GM19240 (cell line): Measurements from ENCODE around the gene ARHGAP22.

Experiments
- DNase-seq: peaks from one replicate; pipeline ENCODE4 v3.0.0; 2011; ENCODE audit warnings: low spot score; ENCODE audit not compliant: insufficient read length

Gene ARHGAP22

GRCh38 chr10:48634198-48634983 is 29.5 kb upstream of the ARHGAP22 start:
- DNase-seq = no peak

- no peak for DNase-seq
These were observed 28.7 kb upstream of the ARHGAP22 start for GRCh38 chr10:48633381-48634197.

- DNase-seq = no peak
These were observed 27.3 kb upstream of the ARHGAP22 start for GRCh38 chr10:48632166-48632565.

GRCh38 chr10:48627984-48628609 is 23.2 kb upstream of the ARHGAP22 start:
- DNase-seq = no peak

DNA sequence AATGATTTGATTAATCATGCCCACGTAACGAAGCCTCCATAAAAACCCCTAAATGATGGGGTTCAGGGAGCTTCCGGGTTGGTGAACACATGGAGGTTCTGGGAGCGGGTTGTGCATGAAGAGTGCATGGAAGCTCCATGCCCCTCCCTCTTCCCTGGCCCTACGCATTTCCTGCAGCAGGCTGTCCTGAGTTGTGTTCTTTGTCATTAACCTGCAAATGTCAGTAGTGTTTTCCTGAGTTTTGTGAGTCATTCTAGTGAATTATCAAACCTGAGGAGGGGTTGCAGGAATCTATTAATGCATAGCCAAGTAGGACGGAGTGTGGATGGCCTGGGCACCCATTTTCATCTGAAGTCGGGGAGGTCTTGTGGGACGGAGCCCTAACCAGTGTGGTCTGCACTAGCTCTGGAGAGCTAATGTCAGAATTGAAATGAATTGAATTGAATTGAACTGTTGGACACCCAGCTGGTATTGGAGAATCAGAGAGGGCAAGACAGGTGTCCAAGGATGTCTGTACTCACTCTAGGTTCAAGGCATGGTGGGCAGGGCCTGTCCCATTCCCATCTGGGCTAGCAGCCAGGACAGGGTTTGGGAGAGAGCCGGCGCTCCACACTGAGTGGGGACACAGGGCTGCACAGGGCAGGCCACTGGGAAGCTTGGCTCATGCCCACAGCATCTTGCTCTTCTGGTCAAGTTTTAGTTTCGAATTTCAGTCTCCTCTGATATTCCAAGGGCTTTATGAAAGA is 22.3 kb upstream of the ARHGAP22 start:
- DNase-seq = no peak

DNA sequence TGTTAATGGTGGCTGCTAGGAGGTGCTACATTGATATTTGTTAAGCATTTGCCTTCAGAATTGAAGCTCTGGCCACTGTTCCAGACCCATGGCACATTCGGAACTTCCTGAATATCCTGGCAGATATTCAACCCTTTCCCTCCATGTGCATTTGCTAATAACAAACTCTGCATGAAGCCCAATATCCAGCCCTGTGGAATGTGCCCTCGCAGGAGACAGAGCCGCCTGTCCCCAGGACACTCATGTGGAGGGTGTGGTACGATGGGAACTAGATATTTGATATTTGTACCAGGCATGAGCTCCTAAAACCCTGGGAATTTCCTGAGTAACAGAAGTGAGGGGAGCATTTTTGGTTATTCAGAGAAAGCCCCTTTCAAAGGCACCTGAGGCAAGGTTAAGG is 21.6 kb upstream of the ARHGAP22 start:
- DNase-seq = no peak

DNA sequence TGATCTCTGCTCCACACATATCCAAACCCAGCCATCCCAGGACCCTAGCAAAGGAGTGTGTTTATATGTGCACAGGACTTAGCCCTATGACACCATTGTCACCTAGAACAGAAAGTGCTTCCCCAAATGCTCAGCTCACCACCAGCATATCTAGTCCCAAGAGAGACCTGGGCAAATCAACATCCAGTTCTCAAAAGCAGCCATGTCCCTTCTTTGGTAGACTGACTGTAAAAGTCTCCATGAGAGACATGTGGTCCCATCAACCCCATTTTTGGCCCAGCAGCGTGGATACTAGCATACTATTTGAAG is 20.9 kb upstream of the ARHGAP22 start:
- DNase-seq = no peak

DNA sequence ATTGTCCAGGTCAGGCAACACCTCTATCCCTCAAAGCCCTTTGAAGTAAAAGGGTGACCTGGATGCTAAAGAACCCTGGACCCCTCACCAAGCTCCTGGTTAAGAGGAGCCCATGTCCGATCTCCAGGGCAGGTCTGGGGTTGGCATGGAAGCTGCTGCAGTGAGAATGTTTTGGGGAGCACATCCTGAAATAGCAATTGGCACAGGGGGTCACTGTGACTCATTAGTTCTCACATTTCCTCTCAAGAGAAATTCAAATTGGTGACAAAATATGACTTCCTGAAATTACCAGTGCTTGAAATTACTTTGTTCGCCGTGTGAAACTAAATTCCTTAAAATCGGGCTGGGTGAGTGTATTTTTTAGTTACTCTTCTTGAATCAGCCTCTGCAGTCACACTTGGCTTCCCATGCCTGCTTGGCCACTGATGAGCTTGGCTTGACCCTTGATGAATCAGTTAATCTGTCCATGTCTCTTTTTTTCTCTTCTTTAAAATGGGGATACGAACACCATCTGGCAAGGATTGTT is 18.8 kb upstream of the ARHGAP22 start:
- no peak for DNase-seq

GRCh38 chr10:48623009-48623408 is 18.1 kb upstream of the ARHGAP22 start:
- no peak for DNase-seq

GRCh38 chr10:48620719-48621118 is 15.8 kb upstream of the ARHGAP22 start:
- no peak for DNase-seq

DNA sequence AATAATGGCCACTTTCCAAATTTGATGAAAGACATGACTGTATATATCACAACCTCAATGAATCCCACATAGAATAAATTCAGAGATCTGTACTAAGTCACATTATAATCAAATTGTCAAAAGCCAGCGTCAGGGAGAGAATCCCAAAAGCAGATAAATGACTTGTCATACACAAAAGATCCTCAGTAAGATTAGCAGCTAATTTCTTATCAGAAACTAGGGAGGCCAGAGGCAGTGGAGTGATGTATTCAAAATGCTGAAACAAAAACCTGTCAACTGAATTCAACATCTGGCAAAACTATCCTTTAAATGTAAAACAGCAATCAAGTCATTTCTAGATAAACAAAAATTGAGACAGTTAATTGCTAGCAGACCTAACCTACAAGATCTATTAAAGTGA is 11.6 kb upstream of the ARHGAP22 start:
- no peak for DNase-seq

DNA sequence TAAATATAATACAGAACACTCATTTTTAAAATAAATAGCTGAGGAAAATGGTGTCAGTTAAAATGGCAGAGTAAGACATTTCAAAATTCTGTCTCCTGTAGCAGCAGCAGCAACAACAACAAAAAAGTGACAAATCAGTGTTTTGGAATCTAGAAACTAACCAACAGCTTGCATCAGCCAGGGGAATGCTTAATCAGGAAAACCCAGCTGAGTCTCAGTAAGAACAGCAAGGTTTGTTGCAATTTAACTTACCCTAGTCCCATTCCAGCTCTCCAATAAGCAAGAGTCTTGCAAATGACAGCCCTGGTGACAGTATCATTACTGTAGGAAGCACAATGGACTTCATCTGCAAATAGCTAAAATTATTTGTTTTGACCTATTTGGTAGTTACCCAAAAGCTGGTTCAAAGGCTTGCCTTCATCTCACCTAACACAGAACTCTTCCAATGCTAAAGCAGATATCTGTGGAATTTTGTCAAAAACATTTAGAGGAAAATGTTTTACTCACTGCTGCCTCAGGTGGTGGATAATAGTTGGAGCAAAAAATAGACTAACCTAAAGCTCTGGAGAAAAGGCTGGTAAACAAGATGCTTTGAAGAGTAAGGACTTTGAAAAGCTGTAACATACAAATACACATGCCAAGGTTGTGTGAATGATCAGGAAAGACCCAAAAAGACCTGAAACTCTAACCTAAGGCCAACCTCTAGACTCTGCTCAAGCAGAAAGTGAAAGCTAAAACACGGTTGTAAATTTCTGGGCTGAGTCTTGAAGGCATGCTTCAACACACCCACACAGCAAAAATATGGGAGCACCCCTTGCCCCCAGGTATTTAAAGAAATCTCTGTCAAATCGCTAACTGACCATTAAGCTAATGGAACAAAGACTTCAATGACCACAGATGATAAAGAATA is 9.9 kb upstream of the ARHGAP22 start:
- DNase-seq = no peak

DNA sequence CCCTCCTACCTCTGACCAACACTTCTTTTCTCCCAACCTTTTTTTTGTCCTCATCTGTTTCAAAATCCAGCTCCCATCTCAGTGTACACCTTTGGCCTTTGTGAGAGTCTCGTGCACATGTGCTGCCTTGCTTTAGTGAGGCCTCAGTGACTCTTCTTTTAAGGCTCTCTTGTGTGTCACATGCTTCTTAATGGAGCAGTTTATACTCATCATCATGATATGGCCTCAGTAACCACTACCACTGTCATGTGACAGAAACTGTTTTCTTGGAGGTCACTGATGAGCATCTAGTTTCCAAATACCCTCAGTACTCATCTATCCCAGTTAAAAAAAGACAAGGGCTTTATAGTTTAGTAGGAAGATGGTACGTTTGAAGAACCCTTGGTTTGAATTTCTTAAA is 8.1 kb upstream of the ARHGAP22 start:
- DNase-seq = no peak

GRCh38 chr10:48612236-48612943 is 7.5 kb upstream of the ARHGAP22 start:
- no peak for DNase-seq

DNA sequence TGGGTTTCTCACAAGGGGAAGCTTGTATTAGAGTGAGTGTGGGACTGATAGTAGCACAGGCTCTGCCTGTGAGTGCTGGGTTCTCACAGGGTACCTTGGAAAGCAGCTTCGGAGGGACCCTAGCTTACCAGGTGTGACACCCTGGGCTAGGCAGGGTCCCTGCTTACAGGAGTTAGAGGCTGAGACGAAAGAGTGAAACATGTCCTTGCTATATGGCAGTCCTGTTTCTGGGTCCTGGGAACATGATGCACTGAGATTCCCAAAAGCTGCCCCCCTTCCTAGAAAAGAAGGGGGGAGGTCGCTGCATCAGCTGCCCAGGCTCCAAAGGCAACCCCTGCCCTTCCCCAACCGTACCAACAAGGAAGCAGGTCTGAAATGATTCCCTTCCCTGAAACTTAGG is 6.3 kb upstream of the ARHGAP22 start:
- no peak for DNase-seq

DNA sequence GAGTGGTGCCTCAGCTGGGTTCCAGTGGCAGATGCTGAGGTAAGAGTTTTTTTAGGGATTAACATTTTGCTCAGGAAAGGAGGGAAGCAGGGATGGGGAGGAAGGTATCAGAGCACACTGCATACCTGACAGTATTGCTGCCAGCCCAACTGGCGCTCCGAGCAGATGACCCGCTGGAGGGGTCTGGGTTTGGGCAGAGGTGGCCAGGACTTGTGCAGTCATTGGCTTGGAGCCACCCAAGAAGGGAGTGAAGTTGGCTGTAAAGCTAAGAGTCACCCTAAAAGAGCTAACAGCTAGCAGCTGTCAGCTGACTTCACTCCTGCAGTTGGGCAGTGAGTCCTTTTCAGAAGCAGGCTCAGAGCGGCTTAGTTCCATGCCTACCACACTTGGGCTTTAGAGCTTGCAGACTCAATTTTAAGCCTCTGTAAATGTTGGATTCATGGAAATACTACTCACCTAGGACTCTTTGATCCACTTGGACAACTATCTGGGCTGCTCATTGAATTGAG is 5.8 kb upstream of the ARHGAP22 start:
- no peak for DNase-seq

GRCh38 chr10:48609899-48610584 is 5.2 kb upstream of the ARHGAP22 start:
- no peak for DNase-seq

- DNase-seq = no peak
These were observed 4.6 kb upstream of the ARHGAP22 start for GRCh38 chr10:48609441-48609840.

- no peak for DNase-seq
These were observed 4.1 kb upstream of the ARHGAP22 start for GRCh38 chr10:48608976-48609375.
